Panc1 (cell line): Measurements from ENCODE around the gene FAM107B.

Source experiments
- CTCF ChIP-seq: fragments of 450-650 bp; IDR thresholded peaks from 2 replicates; pipeline ENCODE4 v1.5.1; 2017; ENCODE audit warnings: mild to moderate bottlenecking
- POLR2AphosphoS5 ChIP-seq: IDR thresholded peaks from 2 replicates; pipeline ENCODE4 v1.6.1; 2012; ENCODE audit warnings: mild to moderate bottlenecking, low read depth, low read length, moderate library complexity
- REST ChIP-seq, 2 experiments: IDR thresholded peaks; 2 replicates each; pipeline ENCODE4 v1.6.1; 2011 to 2012; ENCODE audit warnings: low read depth in 2 of 2, control low read depth in 1 of 2, low read length in 1 of 2, mild to moderate bottlenecking in 1 of 2, moderate library complexity in 1 of 2; ENCODE audit not compliant: insufficient read depth in 1 of 2
- SIN3A ChIP-seq: IDR thresholded peaks from 2 replicates; pipeline ENCODE4 v1.6.1; 2012; ENCODE audit warnings: low read depth, mild to moderate bottlenecking, low read length, moderate library complexity, borderline replicate concordance; ENCODE audit not compliant: insufficient read depth
- TCF7L2 ChIP-seq: IDR thresholded peaks from 2 replicates; pipeline ENCODE4 v1.6.1; 2011; ENCODE audit warnings: mild to moderate bottlenecking, low read depth, low read length, inconsistent platforms

- TF ChIP-seq CTCF (no peak), POLR2AphosphoS5 (no peak), SIN3A (no peak), TCF7L2 (no peak), REST (IDR thresholded peaks at IDR 0.05; ENCODE audit: insufficient read depth in 1 of 2, low read depth in 2 of 2, low read length in 1 of 2) (no peak)
Observed at GRCh38 chr10:14524691-14525324, 249.9 kb downstream of the FAM107B start.
